Activated CD8-positive, alpha-beta memory T cell treated with anti-CD3 and anti-CD28 coated beads for 1 hour (primary cell): Measurements from ENCODE around the gene ZNF562.

ENCODE experiments used
- DNase-seq, 2 donors: peaks; one replicate each; pipeline ENCODE4 v3.0.0-alpha.2; 2020; ENCODE audit warnings: low read depth in 1 of 2; ENCODE audit errors: extremely low read depth in 1 of 2

ZNF562 gene

DNA sequence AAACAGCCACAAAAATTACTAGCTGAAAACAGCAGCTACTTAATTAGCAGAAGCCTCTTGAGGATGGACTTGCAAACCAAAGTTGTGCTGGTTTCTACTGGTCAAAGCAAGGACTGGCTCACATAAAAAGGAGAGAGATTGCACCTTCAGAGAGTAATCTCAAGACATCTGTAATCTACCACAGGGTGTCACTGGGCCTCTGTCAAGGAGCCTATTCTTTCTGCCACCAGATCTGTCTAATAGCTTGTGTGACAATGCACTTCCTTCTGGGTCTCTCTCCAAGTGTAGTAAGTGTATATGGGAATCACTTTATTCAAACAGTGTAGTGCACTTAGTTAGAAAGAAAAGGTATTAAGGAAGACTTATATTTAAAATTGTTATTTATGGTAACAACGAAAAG lies 29.4 kb downstream of the ZNF562 start:
- no peak for DNase-seq

GRCh38 chr19:9644472-9644871 lies 30.4 kb downstream of the ZNF562 start:
- DNase-seq: no peak

- no peak for DNase-seq
These were observed 33.1 kb downstream of the ZNF562 start for GRCh38 chr19:9641810-9642209.

GRCh38 chr19:9640956-9641355 lies 33.9 kb downstream of the ZNF562 start:
- no peak for DNase-seq

DNA sequence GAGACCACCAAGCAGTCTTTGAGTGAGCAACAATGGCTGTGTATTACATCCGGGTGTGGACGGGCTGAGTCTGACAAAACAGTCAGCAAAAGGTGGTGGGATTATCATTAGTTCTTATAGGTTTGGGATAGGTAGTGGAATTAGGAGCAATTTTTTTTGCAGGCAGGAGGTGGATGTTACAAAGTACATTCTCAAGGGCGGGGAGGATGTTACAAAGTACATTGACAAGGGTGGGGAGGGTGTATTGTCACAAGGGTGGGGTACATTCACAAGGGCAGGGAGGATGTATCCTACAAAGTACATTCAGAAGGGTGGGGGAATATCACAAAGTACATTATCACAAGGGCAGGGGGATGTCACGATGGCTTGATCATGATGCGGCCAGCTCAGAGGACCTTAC lies 38.9 kb downstream of the ZNF562 start:
- DNase-seq: no peak

DNA sequence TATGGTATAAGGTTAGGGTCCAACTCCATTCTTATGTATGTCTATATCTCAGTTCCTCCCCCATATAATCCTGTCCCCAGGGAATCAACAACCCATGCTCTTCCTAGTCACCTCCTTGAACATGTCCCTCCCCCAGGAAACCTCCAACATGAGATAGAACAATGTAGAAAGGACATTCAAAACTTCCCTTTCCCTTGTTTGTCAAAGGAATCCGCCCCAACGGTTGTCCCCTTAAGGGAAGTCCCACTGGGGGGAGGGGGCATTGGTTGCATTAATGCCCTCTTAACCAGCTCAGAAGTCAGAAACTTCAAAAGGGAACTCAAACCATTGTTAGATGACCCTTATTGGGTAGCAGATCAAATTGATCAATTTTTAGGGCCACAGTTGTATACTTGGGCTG lies 47.0 kb downstream of the ZNF562 start:
- DNase-seq: no peak

DNA sequence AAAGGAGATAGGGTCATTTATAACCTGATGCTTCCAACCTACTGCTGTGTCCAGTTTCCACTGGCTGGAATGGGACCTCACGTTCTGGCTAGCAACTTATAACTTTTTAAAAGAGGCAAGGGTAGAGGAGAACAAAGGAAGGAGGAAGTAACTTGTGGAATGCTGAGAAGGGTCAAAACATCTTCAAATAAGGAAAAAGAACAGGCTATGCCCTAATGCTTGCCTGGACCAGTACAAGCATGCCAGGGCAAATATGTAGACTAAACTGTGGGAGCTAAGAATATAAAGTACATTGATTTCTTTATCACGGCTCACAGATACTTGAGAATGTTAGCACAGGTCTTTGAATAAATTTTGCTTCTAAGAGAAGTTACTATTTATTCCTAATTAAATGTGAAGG lies 52.4 kb downstream of the ZNF562 start:
- DNase-seq: no peak

DNA sequence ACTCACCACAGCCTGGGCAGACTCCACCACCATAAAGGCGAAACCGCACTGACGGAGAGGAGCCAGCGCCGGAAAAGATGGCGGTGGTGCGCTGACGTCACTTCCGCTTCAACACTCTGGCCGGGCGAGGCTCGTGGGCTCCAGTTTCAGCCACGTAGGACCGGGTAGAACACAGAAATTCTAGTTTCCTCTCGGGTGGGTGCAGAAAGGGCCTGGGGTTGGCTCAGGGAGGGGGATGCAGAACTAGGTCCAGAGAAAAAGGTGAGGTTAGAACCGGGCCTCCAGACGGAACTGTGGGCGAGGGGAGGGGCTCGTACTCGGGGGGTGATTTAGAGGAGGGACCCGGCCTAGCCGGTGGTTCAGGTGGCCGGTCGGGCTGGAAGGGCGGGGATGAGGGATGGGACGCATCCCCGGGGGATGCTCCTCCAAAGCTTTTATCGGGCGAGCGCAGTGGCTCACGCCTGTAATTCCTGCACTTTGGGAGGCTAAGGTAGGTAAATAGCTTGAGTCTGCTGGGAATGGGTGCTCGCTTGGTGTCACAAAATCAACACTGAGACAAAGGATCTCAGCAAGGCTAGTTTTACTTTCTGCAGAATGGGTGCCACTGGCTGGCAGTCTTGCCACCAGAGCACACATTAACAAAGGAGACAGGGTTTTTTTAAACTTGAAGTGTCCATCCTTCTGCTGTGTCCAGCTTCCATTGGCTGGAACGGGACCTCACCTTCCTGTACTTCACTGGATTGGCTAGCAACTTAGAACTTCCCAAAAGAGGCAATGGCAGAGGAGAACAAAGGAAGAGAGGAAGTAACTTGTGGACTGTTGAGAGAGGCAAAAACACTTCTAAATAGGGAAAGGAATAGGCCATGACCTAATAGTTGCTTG lies 53.5 kb downstream of the ZNF562 start, which contains the start of gene ZNF561:
Gene ZNF561 (minus strand): TSS at position 77 of the 882 bp plus-strand sequence. CDS start 1,776 bp downstream, outside the sequence.
- peak; percentile 81 to 84 for DNase-seq

DNA sequence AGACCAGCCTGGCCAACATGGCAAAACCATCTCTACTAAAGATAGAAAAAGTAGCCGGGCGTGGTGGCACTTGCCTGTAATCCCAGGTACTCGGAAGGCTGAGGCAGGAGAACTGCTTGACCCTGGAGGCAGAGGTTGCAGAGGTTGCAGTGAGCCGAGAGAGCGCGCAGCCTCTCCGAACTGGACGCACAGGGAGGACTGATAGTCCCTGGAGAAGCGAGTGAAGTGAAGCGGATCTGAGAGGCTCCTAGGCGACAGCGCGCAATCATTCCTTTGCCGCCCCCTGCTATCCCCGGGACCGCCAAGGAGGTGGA lies 54.1 kb downstream of the ZNF562 start:
- no peak for DNase-seq

DNA sequence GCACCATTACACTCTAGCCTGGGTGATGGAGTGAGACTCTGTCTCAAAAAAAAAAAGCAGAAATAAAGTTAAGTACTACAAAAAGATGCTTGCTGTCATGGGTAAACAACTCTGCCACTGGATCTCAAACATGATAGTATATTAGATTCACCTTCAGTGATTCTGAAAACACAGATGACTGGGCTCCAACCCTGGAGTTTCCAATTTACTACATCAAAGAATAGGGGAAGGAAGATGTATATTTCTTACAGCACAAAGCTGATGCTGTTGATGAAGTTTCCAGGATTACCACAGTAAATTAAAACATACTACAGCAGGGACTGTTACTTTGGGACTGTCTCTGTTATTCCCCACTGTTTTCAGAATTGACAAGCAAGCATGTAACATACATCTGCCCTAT lies 59.1 kb downstream of the ZNF562 start:
- DNase-seq: no peak

- no peak for DNase-seq
These were observed 64.3 kb downstream of the ZNF562 start for GRCh38 chr19:9610484-9611113.

DNA sequence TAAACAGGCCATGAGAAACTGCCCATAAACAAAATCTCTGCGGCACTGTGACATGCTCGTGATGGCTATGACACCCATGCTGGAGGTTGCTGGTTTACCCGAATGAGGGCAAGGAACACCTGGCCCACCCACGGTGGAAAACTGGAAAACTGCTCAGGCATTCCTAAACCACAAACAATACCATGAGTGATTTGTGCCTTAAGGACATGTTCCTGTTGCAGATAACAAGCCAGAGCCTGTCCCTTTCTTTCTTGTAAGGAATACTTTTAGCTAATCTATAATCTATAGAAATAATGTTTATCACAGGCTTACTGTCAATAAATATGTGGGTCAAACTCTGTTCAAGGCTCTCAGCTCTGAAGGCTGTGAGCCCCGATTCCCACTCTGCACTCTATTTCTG lies 66.0 kb downstream of the ZNF562 start:
- DNase-seq: no peak

- DNase-seq: no peak
These were observed 77.9 kb downstream of the ZNF562 start for GRCh38 chr19:9597027-9597426.
